HepG2 (cell line): ENCODE measurements around the gene HMGCR. TPM values are rescaled to one million over a fixed set of nuclear protein-coding genes. Genes with fewer than 3 reads are reported as not detected.
A peak's percentile ranks its signal among the peaks of the same experiment; 100 is the strongest.

Experiments used
- CEBPG ChIP-seq: IDR thresholded peaks from 2 replicates; pipeline ENCODE4 v1.6.1; 2016
- ISX ChIP-seq: sonication (generic); formaldehyde crosslinking; conservative IDR thresholded peaks from 2 replicates; pipeline ENCODE4 v1.5.0; 2020; ENCODE audit warnings: missing genetic modification reagents
- MIXL1 ChIP-seq: IDR thresholded peaks from 2 replicates; pipeline ENCODE4 v1.6.1; 2016
- NCOA2 ChIP-seq: sonication (generic); formaldehyde crosslinking; IDR thresholded peaks from 2 replicates; pipeline ENCODE4 v1.8.0; 2022; ENCODE audit warnings: inconsistent platforms
- NFKBIZ ChIP-seq: IDR thresholded peaks from 2 replicates; pipeline ENCODE4 v1.6.1; 2018; ENCODE audit warnings: missing genetic modification reagents, missing compliant biosample characterization
- NKX3-1 ChIP-seq: sonication (generic); formaldehyde crosslinking; IDR thresholded peaks from 2 replicates; pipeline ENCODE4 v1.5.0; 2020; ENCODE audit warnings: missing genetic modification reagents
- PHF20 ChIP-seq: sonication (generic); formaldehyde crosslinking; IDR thresholded peaks from 2 replicates; pipeline ENCODE4 v1.5.0; 2020; ENCODE audit warnings: mild to moderate bottlenecking, missing genetic modification reagents
- PRPF4 ChIP-seq: fragments of 200-400 bp; formaldehyde crosslinking; IDR thresholded peaks from 2 replicates; pipeline ENCODE4 v1.6.1; 2016; ENCODE audit warnings: low read length, low read depth; ENCODE audit not compliant: poor library complexity, severe bottlenecking
- SAP130 ChIP-seq: IDR thresholded peaks from 2 replicates; pipeline ENCODE4 v1.6.1; 2016; ENCODE audit warnings: low read depth
- SNRNP70 ChIP-seq: fragments of 200-400 bp; formaldehyde crosslinking; IDR thresholded peaks from 2 replicates; pipeline ENCODE4 v1.6.1; 2017; ENCODE audit warnings: mild to moderate bottlenecking, low read depth, low read length, moderate library complexity
- SRY ChIP-seq: sonication (generic); formaldehyde crosslinking; IDR thresholded peaks from 2 replicates; pipeline ENCODE4 v1.8.0; 2022; ENCODE audit warnings: mild to moderate bottlenecking, missing genetic modification reagents
- TRAFD1 ChIP-seq: sonication (generic); formaldehyde crosslinking; IDR thresholded peaks from 2 replicates; pipeline ENCODE4 v1.5.1; 2020; ENCODE audit warnings: missing genetic modification reagents, mild to moderate bottlenecking, borderline replicate concordance
- ZBTB7A ChIP-seq: sonication (generic); formaldehyde crosslinking; IDR thresholded peaks from 2 replicates; pipeline ENCODE4 v1.8.0; 2022; ENCODE audit warnings: mild to moderate bottlenecking, missing genetic modification reagents
- ZBTB8A ChIP-seq: sonication (generic); formaldehyde crosslinking; IDR thresholded peaks from 2 replicates; pipeline ENCODE4 v1.4.0; 2020; ENCODE audit warnings: mild to moderate bottlenecking, low read depth, missing genetic modification reagents, borderline replicate concordance
- ZEB1 ChIP-seq: IDR thresholded peaks from 2 replicates; pipeline ENCODE4 v1.6.1; 2012; ENCODE audit warnings: mild to moderate bottlenecking, low read depth, inconsistent platforms; ENCODE audit not compliant: insufficient replicate concordance
- ZFP36L1 ChIP-seq: sonication (generic); formaldehyde crosslinking; IDR thresholded peaks from 2 replicates; pipeline ENCODE4 v1.8.0; 2022; ENCODE audit warnings: mild to moderate bottlenecking, missing genetic modification reagents, moderate library complexity
- ZFP82 ChIP-seq: sonication (generic); formaldehyde crosslinking; IDR thresholded peaks from 2 replicates; pipeline ENCODE4 v1.5.1; 2020; ENCODE audit warnings: mild to moderate bottlenecking, missing genetic modification reagents, borderline replicate concordance
- ZNF124 ChIP-seq: sonication (generic); formaldehyde crosslinking; IDR thresholded peaks from 2 replicates; pipeline ENCODE4 v1.4.0; 2020; ENCODE audit warnings: missing genetic modification reagents
- ZNF138 ChIP-seq: sonication (generic); formaldehyde crosslinking; IDR thresholded peaks from 2 replicates; pipeline ENCODE4 v1.5.0; 2020; ENCODE audit warnings: mild to moderate bottlenecking, low read depth, missing genetic modification reagents
- ZNF552 ChIP-seq: sonication (generic); formaldehyde crosslinking; IDR thresholded peaks from 2 replicates; pipeline ENCODE4 v1.9.0; 2022; ENCODE audit warnings: missing genetic modification reagents, mild to moderate bottlenecking, borderline replicate concordance
- ZNF558 ChIP-seq: sonication (generic); formaldehyde crosslinking; IDR thresholded peaks from 2 replicates; pipeline ENCODE4 v1.9.0; 2022; ENCODE audit warnings: mild to moderate bottlenecking, missing genetic modification reagents, borderline replicate concordance
- ZNF567 ChIP-seq: sonication (generic); formaldehyde crosslinking; IDR thresholded peaks from 2 replicates; pipeline ENCODE4 v1.8.1; 2023; ENCODE audit warnings: mild to moderate bottlenecking, missing genetic modification reagents, borderline replicate concordance
- ZNF670 ChIP-seq: sonication (generic); formaldehyde crosslinking; IDR thresholded peaks from 2 replicates; pipeline ENCODE4 v1.8.0; 2022; ENCODE audit warnings: mild to moderate bottlenecking, missing genetic modification reagents, borderline replicate concordance
- ZSCAN12 ChIP-seq: sonication (generic); formaldehyde crosslinking; IDR thresholded peaks from 2 replicates; pipeline ENCODE4 v1.9.0; 2021; ENCODE audit warnings: mild to moderate bottlenecking, missing genetic modification reagents
- polyA plus RNA-seq, 8 experiments: library from polyadenylated mRNA; depleted of rRNA in 3 of 8; stranded (reverse) in 7 of 8; unstranded in 1 of 8; fragments of >200 nt; fragmentation: Illumina TruSeq in 4 of 8; extraction: Trizol in 4 of 8; gene quantifications; 2 replicates each; pipeline versions ENCODE4 v1.2.1 to v1.2.3, GENCODE V29; 2011 to 2016; ENCODE audit warnings: low read depth in 4 of 8, missing spikeins in 1 of 8, mixed read lengths in 1 of 8; ENCODE audit not compliant: insufficient read depth in 1 of 8
- total RNA-seq, 5 experiments: library from RNA; depleted of rRNA; stranded (reverse); fragments of >200 nt; fragmentation: Illumina TruSeq; extraction: Trizol; gene quantifications; 2 replicates each; pipeline ENCODE4 v1.2.3, GENCODE V29; 2016; ENCODE audit warnings: low read depth in 1 of 5
- TF ChIP-seq, protein P1 (sequence below): conservative IDR thresholded peaks from 2 replicates; pipeline ENCODE4 v1.6.1; 2018; ENCODE audit warnings: missing genetic modification reagents
- TF ChIP-seq, protein P2 (sequence below): sonication (generic); formaldehyde crosslinking; IDR thresholded peaks from 2 replicates; pipeline ENCODE4 v1.5.1; 2020; ENCODE audit warnings: mild to moderate bottlenecking, missing genetic modification reagents

HMGCR gene
- total and polyA plus RNA-seq, 2 of the 13 experiments (the other 11 are each of a cell fraction or from before 2014, with no cell fraction given): 43.0 to 144 TPM

- TF ChIP-seq ZNF567 (CRISPR knock-in tag) (no peak), ZNF558 (CRISPR knock-in tag) (no peak), TRAFD1 (CRISPR knock-in tag) (no peak), SRY (CRISPR knock-in tag) (no peak; the same call in 1 of the 2 replicates), ZEB1 (no peak), NKX3-1 (CRISPR knock-in tag) (no peak), NCOA2 (no peak), CEBPG (0 out of 2 replicates have a peak, but pooled peaks have one; percentile 28), ZFP36L1 (no peak), ZNF670 (CRISPR knock-in tag) (peak; percentile 33; the same call in 1 of the 2 replicates), ZNF138 (CRISPR knock-in tag) (0 out of 2 replicates have a peak, but pooled peaks have one; percentile 20), SNRNP70 (no peak), ZNF124 (CRISPR knock-in tag) (0 out of 2 replicates have a peak, but pooled peaks have one; percentile 13), ZFP82 (peak; percentile 52; the same call in 1 of the 2 replicates), ZBTB7A (no peak), ISX (CRISPR knock-in tag) (no peak), ZSCAN12 (CRISPR knock-in tag) (no peak), PHF20 (CRISPR knock-in tag) (no peak), SAP130 (CRISPR knock-in tag) (no peak), ZNF552 (CRISPR knock-in tag) (no peak), ZBTB8A (CRISPR knock-in tag) (0 out of 2 replicates have a peak, but pooled peaks have one; percentile 22), MIXL1 (CRISPR knock-in tag) (no peak; the same call in 1 of the 2 replicates), PRPF4 (no peak), NFKBIZ (CRISPR knock-in tag) (no peak)
- TF ChIP-seq, protein P1, sequence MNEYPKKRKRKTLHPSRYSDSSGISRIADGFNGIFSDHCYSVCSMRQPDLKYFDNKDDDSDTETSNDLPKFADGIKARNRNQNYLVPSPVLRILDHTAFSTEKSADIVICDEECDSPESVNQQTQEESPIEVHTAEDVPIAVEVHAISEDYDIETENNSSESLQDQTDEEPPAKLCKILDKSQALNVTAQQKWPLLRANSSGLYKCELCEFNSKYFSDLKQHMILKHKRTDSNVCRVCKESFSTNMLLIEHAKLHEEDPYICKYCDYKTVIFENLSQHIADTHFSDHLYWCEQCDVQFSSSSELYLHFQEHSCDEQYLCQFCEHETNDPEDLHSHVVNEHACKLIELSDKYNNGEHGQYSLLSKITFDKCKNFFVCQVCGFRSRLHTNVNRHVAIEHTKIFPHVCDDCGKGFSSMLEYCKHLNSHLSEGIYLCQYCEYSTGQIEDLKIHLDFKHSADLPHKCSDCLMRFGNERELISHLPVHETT (CRISPR knock-in tag): no peak
- TF ChIP-seq, protein P2, sequence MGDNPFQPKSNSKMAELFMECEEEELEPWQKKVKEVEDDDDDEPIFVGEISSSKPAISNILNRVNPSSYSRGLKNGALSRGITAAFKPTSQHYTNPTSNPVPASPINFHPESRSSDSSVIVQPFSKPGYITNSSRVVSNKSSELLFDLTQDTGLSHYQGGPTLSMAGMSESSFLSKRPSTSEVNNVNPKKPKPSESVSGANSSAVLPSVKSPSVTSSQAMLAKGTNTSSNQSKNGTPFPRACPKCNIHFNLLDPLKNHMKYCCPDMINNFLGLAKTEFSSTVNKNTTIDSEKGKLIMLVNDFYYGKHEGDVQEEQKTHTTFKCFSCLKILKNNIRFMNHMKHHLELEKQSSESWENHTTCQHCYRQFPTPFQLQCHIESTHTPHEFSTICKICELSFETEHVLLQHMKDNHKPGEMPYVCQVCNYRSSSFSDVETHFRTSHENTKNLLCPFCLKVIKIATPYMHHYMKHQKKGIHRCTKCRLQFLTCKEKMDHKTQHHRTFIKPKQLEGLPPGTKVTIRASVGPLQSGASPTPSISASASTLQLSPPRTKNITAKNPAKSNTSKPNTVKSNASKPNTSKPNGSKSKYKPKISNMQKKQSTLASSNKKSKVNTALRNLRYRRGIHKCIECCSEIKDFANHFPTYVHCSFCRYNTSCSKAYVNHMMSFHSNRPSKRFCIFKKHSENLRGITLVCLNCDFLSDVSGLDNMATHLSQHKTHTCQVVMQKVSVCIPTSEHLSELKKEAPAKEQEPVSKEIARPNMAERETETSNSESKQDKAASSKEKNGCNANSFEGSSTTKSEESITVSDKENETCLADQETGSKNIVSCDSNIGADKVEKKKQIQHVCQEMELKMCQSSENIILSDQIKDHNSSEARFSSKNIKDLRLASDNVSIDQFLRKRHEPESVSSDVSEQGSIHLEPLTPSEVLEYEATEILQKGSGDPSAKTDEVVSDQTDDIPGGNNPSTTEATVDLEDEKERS (CRISPR knock-in tag): 0 out of 2 replicates have a peak, but pooled peaks have one; percentile 30
Measured at GRCh38 chr5:75335952-75336614, 937 bp upstream of the HMGCR start (continued).
